ENCODE results near the gene RPS19.

GRCh38 chr19:41853768-41854167, 6.3 kb upstream of the RPS19 start:
- no peak for TF ChIP-seq CTCF (IDR thresholded peaks at IDR 0.05)
- no peak for TF ChIP-seq POLR2A (IDR thresholded peaks at IDR 0.05)
- no peak for TF ChIP-seq EP300 (IDR thresholded peaks at IDR 0.05)
- no peak for TF ChIP-seq POLR2AphosphoS5 (IDR thresholded peaks at IDR 0.05)

Data from upper lobe of left lung (tissue), 4 donors.